Measurements from ENCODE around the gene STRBP. TPM values are rescaled to one million over a fixed set of nuclear protein-coding genes. Genes with fewer than 3 reads are reported as not detected.
"Not testable (repeated sequence)": the region's sequence is repeated elsewhere in the genome, so short reads cannot be mapped to it uniquely, and the experiment has no call there.

The STRBP gene
- polyA plus RNA-seq, 1 donor = 58.2 TPM

- DNase-seq = no peak
Measured at GRCh38 chr9:123194023-123194422, 74.4 kb downstream of the STRBP start.

GRCh38 chr9:123191680-123192079, 76.7 kb downstream of the STRBP start:
- peak; percentile 11 for DNase-seq

GRCh38 chr9:123191260-123191659, 77.1 kb downstream of the STRBP start:
- DNase-seq = no peak

GRCh38 chr9:123187131-123187530, 81.3 kb downstream of the STRBP start:
- no peak for DNase-seq

- not testable (repeated sequence) for DNase-seq
Measured at GRCh38 chr9:123186029-123186428, 82.4 kb downstream of the STRBP start.

- DNase-seq = no peak
Measured at GRCh38 chr9:123176949-123177348, 91.4 kb downstream of the STRBP start.

GRCh38 chr9:123175854-123176629, 92.3 kb downstream of the STRBP start:
- DNase-seq = no peak

- DNase-seq = no peak
Measured at GRCh38 chr9:123174887-123175518, 93.4 kb downstream of the STRBP start.

- DNase-seq = no peak
Measured at GRCh38 chr9:123174079-123174478, 94.3 kb downstream of the STRBP start.

GRCh38 chr9:123169926-123170325, 98.5 kb downstream of the STRBP start:
- no peak for DNase-seq

- peak; percentile 77 for DNase-seq
Measured at GRCh38 chr9:123168586-123168985, 99.8 kb downstream of the STRBP start.

- DNase-seq = no peak
Measured at GRCh38 chr9:123167474-123167873, 100.9 kb downstream of the STRBP start.

- no peak for DNase-seq
Measured at GRCh38 chr9:123165813-123166212, 102.6 kb downstream of the STRBP start.

GRCh38 chr9:123164285-123164684, 104.1 kb downstream of the STRBP start:
- no peak for DNase-seq

GRCh38 chr9:123162791-123163345, 105.5 kb downstream of the STRBP start:
- DNase-seq = no peak

- no peak for DNase-seq
Measured at GRCh38 chr9:123162360-123162759, 106.0 kb downstream of the STRBP start.

- no peak for DNase-seq
Measured at GRCh38 chr9:123157221-123157620, 111.2 kb downstream of the STRBP start.

- no peak for DNase-seq
Measured at GRCh38 chr9:123150708-123151503, 117.5 kb downstream of the STRBP start.

- DNase-seq = no peak
Measured at GRCh38 chr9:123149067-123149466, 119.3 kb downstream of the STRBP start.

GRCh38 chr9:123138163-123138562, 130.2 kb downstream of the STRBP start:
- DNase-seq = peak; percentile 17

- DNase-seq = no peak
Measured at GRCh38 chr9:123135430-123135829, 133.0 kb downstream of the STRBP start.

GRCh38 chr9:123132696-123133095, 135.7 kb downstream of the STRBP start:
- DNase-seq = no peak

- no peak for DNase-seq
Measured at GRCh38 chr9:123131993-123132392, 136.4 kb downstream of the STRBP start.
